Aorta (tissue), 5 donors: ENCODE data around the gene SNX18. TPM values are rescaled to one million over a fixed set of nuclear protein-coding genes. Genes with fewer than 3 reads are reported as not detected.

Experiments
- ATAC-seq: fragments of 200-7000 bp; cut with Tn5 transposase; one replicate; pipeline ENCODE4 v1.9.1; 2022; ENCODE audit warnings: moderate library complexity; ENCODE audit not compliant: low FRiP score
- DNase-seq, 2 donors: peaks; one replicate each; pipeline ENCODE4 v3.0.0-alpha.2; 2020
- H3K27ac ChIP-seq, 2 donors: one replicate each; pipeline ENCODE4 v1.5.1; 2013; ENCODE audit warnings: low read length in 2 of 2, mild to moderate bottlenecking in 2 of 2, moderate library complexity in 2 of 2, control low read depth in 1 of 2, inconsistent platforms in 1 of 2, low read depth in 1 of 2
- H3K27me3 ChIP-seq, 2 donors: one replicate each; pipeline ENCODE4 v1.6.1; 2013; ENCODE audit warnings: control low read depth in 1 of 2, low read length in 1 of 2, mild to moderate bottlenecking in 1 of 2, moderate library complexity in 1 of 2; ENCODE audit not compliant: insufficient read depth in 2 of 2, control insufficient read depth in 1 of 2
- H3K36me3 ChIP-seq, 2 donors: one replicate each; pipeline ENCODE4 v1.6.1; 2013; ENCODE audit warnings: control low read depth in 1 of 2, low read length in 1 of 2, mild to moderate bottlenecking in 1 of 2; ENCODE audit not compliant: insufficient read depth in 2 of 2, control insufficient read depth in 1 of 2
- H3K4me1 ChIP-seq, 2 donors: one replicate each; pipeline ENCODE4 v1.6.1; 2013; ENCODE audit warnings: low read length in 2 of 2, control low read depth in 1 of 2, mild to moderate bottlenecking in 1 of 2, moderate library complexity in 1 of 2; ENCODE audit not compliant: insufficient read depth in 2 of 2, control insufficient read depth in 1 of 2
- H3K4me3 ChIP-seq, 2 donors: one replicate each; pipeline ENCODE4 v1.5.1; 2013; ENCODE audit warnings: low read length in 2 of 2, control low read depth in 1 of 2, mild to moderate bottlenecking in 1 of 2
- H3K9me3 ChIP-seq: one replicate; pipeline ENCODE4 v1.6.1; 2013; ENCODE audit warnings: mild to moderate bottlenecking, low read length; ENCODE audit not compliant: control insufficient read depth
- WGBS, 2 donors: extraction: QIAGEN DNeasy Blood & Tissue Kit; methylation state at CpG; one replicate each; pipeline ENCODE4 v1.1.7; 2013; 5-methylcytosine and 5-hydroxymethylcytosine counted together
- intact Hi-C, 2 donors: fragments of 100-400 bp; cut with DNase I; formaldehyde crosslinking; loops; one replicate each; pipeline versions ENCODE4 v1.14.2 to v1.15.0; 2022
- polyA plus RNA-seq, 2 donors: library from polyadenylated mRNA; stranded (reverse); fragments of 200-250 nt; gene quantifications; one replicate each; pipeline ENCODE4 v1.2.3, GENCODE V29; 2013
- total RNA-seq, 2 donors: library from RNA; stranded (reverse); fragmentation: NEBNext Ultra II Directional; extraction: Animal tissue kit (Norgen Biotek cat#: 25700); gene quantifications; one replicate each; pipeline ENCODE4 v1.2.1, GENCODE V29; 2021
- donor health status: healthy with polysubstance abuse.
- donor health status: Bipolar disorder and iron deficiency.
- donor health status: DM: no; HTN: no; CAD: no.
- donor health status: DM: no; HTN: no; CAD: no.
- donor health status: DM: yes; HTN: yes; CAD: no.

The SNX18 gene
- total and polyA plus RNA-seq, 4 donors = 31.6 to 110 (median 60.8) TPM

GRCh38 chr5:54551926-54552325 is 34.4 kb downstream of the SNX18 start:
- H3K9me3 ChIP-seq = no peaks in the 10 kb centered on the region
- DNase-seq (no peak), ATAC-seq (no peak)
- H3K27me3 ChIP-seq = no peaks in the 10 kb centered on the region
- no peak overlapping the region for H3K27ac ChIP-seq
- intact Hi-C loops = no loop called here
- 50 to 64% methylated on average over 11 of the region's 11 CpGs for WGBS, 2 donors
- H3K4me3 ChIP-seq = no peak overlapping the region
- H3K4me1 ChIP-seq = peaks cover 8 to 15% of the 10 kb centered on the region in 2 donors
- peaks cover 4 to 10% of the 10 kb centered on the region in 2 donors for H3K36me3 ChIP-seq

GRCh38 chr5:54552446-54552845 is 34.9 kb downstream of the SNX18 start:
- no peaks in the 10 kb centered on the region for H3K9me3 ChIP-seq
- H3K4me1 ChIP-seq = peaks cover 7 to 13% of the 10 kb centered on the region in 2 donors
- no peaks in the 10 kb centered on the region for H3K27me3 ChIP-seq
- H3K4me3 ChIP-seq = no peak overlapping the region
- intact Hi-C loops = no loop called here
- H3K27ac ChIP-seq = no peak overlapping the region
- WGBS, 2 donors = 92 to 96% methylated on average over 7 of the region's 7 CpGs
- peaks cover 4 to 9% of the 10 kb centered on the region in 2 donors for H3K36me3 ChIP-seq
- DNase-seq = no peak
- no peak for ATAC-seq

- Histone ChIP-seq H3K27ac (no peak overlapping the region), H3K27me3 (no peaks in the 10 kb centered on the region), H3K9me3 (no peaks in the 10 kb centered on the region), H3K4me1 (peaks cover 0 to 5% of the 10 kb centered on the region in 2 donors), H3K4me3 (no peak overlapping the region), H3K36me3 (peaks cover 1 to 4% of the 10 kb centered on the region in 2 donors)
- WGBS, 2 donors = 35 to 39% methylated on average over 4 of the region's 4 CpGs
- ATAC-seq (no peak), DNase-seq (no peak)
- intact Hi-C loops = no loop called here
Observed at GRCh38 chr5:54553659-54554207, 36.2 kb downstream of the SNX18 start.

GRCh38 chr5:54556141-54556540 is 38.6 kb downstream of the SNX18 start:
- 38 to 42% methylated on average over 3 of the region's 3 CpGs for WGBS, 2 donors
- Histone ChIP-seq H3K27me3 (no peaks in the 10 kb centered on the region), H3K4me3 (no peak overlapping the region), H3K27ac (no peak overlapping the region), H3K36me3 (peaks cover 1 to 4% of the 10 kb centered on the region in 2 donors), H3K4me1 (no peaks in the 10 kb centered on the region), H3K9me3 (no peaks in the 10 kb centered on the region)
- no peak for DNase-seq
- intact Hi-C loops = no loop called here
- ATAC-seq = no peak

- no peak overlapping the region for H3K4me3 ChIP-seq
- peaks cover 0 to under 1% of the 10 kb centered on the region in 2 donors for H3K4me1 ChIP-seq
- H3K36me3 ChIP-seq = peaks cover 0 to 4% of the 10 kb centered on the region in 2 donors
- H3K27me3 ChIP-seq = no peaks in the 10 kb centered on the region
- intact Hi-C loops = no loop called here
- no peak overlapping the region for H3K27ac ChIP-seq
- 29 to 39% methylated on average over 1 of the region's 1 CpG for WGBS, 2 donors
- DNase-seq = no peak
- H3K9me3 ChIP-seq = no peaks in the 10 kb centered on the region
- no peak for ATAC-seq
Observed at GRCh38 chr5:54558362-54558761, 40.8 kb downstream of the SNX18 start.

- no peaks in the 10 kb centered on the region for H3K36me3 ChIP-seq
- DNase-seq (no peak), ATAC-seq (no peak)
- H3K4me3 ChIP-seq = no peak overlapping the region
- no peak overlapping the region for H3K27ac ChIP-seq
- intact Hi-C loops = no loop called here
- no peaks in the 10 kb centered on the region for H3K27me3 ChIP-seq
- H3K4me1 ChIP-seq = peaks cover 0 to 2% of the 10 kb centered on the region in 2 donors
- H3K9me3 ChIP-seq = no peaks in the 10 kb centered on the region
Observed at GRCh38 chr5:54561651-54562050, 44.1 kb downstream of the SNX18 start.

- intact Hi-C loops = no loop called here
- Histone ChIP-seq H3K36me3 (no peaks in the 10 kb centered on the region), H3K4me3 (no peak overlapping the region), H3K27ac (no peak overlapping the region), H3K27me3 (no peaks in the 10 kb centered on the region), H3K4me1 (peaks cover 0 to 2% of the 10 kb centered on the region in 2 donors), H3K9me3 (no peaks in the 10 kb centered on the region)
- ATAC-seq = no peak
- DNase-seq = no peak
- WGBS, 2 donors = 93 to 99% methylated on average over 1 of the region's 1 CpG
Observed at GRCh38 chr5:54563083-54563761, 45.7 kb downstream of the SNX18 start.

- Histone ChIP-seq H3K9me3 (no peaks in the 10 kb centered on the region), H3K4me1 (peaks cover 2 to 5% of the 10 kb centered on the region in 2 donors), H3K27me3 (no peaks in the 10 kb centered on the region), H3K36me3 (no peaks in the 10 kb centered on the region), H3K27ac (no peak overlapping the region), H3K4me3 (no peak overlapping the region)
- ATAC-seq (no peak), DNase-seq (no peak)
- intact Hi-C loops = no loop called here
- 95 to 97% methylated on average over 2 of the region's 2 CpGs for WGBS, 2 donors
Observed at GRCh38 chr5:54567996-54568395, 50.4 kb downstream of the SNX18 start.

- Histone ChIP-seq H3K27me3 (no peaks in the 10 kb centered on the region), H3K4me3 (peak overlapping the region in 1 of 2 donors; percentile 31), H3K9me3 (no peaks in the 10 kb centered on the region), H3K27ac (peak overlapping the region; percentile 4 to 32), H3K36me3 (peaks cover 0 to 2% of the 10 kb centered on the region in 2 donors), H3K4me1 (peaks cover 0 to 5% of the 10 kb centered on the region in 2 donors)
- peak; percentile 73 for ATAC-seq
- DNase-seq = peak in 1 of 2 donors; percentile 83
- intact Hi-C loops = no loop called here
- WGBS, 2 donors = 2 to 4% methylated on average over 5 of the region's 5 CpGs
Observed at GRCh38 chr5:54570916-54571315, 53.4 kb downstream of the SNX18 start.
